HCT116 (cell line): ENCODE results near the gene SPTSSA. TPM values are rescaled to one million over a fixed set of nuclear protein-coding genes. Genes with fewer than 3 reads are reported as not detected.

ENCODE experiments used
- ATAC-seq: fragments of 200-7000 bp; cut with Tn5 transposase; 2 replicates; pipeline ENCODE4 v1.9.1; 2020; ENCODE audit warnings: mild to moderate bottlenecking, moderate library complexity
- BruUV-seq: library from RNA; stranded (reverse); fragments of 400-500 nt; replicated peaks from 2 replicates; lab custom pipeline; 2021; lab: Mats Ljungman, UMichigan
- CTCF ChIA-PET: fragments of 300-600 bp; sonication (Branson Sonifier 250); formaldehyde crosslinking; loops from one replicate; lab custom pipeline; 2021; ENCODE audit warnings: antibody characterized with exemption; lab: Charles Lee
- POLR2A ChIA-PET: fragments of 300-600, 350-600 bp; sonication (Branson Sonifier 250); formaldehyde crosslinking; loops from one replicate; lab custom pipeline; 2021; ENCODE audit warnings: antibody characterized with exemption; lab: Charles Lee
- RAD21 ChIA-PET, 2 experiments: fragments of 300-600 bp; sonication (Branson Sonifier 250); formaldehyde crosslinking; loops; one replicate each; lab custom pipeline; 2023; ENCODE audit warnings: low total read pairs in 2 of 2; ENCODE audit not compliant: uncharacterized antibody in 2 of 2, unreplicated experiment in 2 of 2, low non-redundant PET in 1 of 2; lab: Charles Lee
- DNase-seq: peaks from one replicate; pipeline ENCODE4 v3.0.0-alpha.2; 2010; ENCODE audit warnings: low read depth, low spot score
- H2AFZ ChIP-seq: fragments of 200-600 bp; shearing (Covaris generic), sonication (generic); 2 replicates; pipeline ENCODE4 v1.6.1; 2017; ENCODE audit warnings: low read depth, mixed run types, mixed read lengths, antibody characterized with exemption, low read length; ENCODE audit not compliant: poor library complexity, severe bottlenecking
- H3K27ac ChIP-seq: 2 replicates; pipeline ENCODE4 v1.5.1; 2012; ENCODE audit warnings: low read depth, low read length
- H3K27me3 ChIP-seq: fragments of 200-600 bp; sonication (generic); 2 replicates; pipeline ENCODE4 v1.6.1; 2016; ENCODE audit warnings: mixed run types, low read length, mixed read lengths; ENCODE audit not compliant: insufficient read depth
- H3K36me3 ChIP-seq, 2 experiments: fragments of 200-500 bp in 1 of 2; fragments of 200-600 bp in 1 of 2; sonication (Bioruptor generic) in 1 of 2; sonication (generic) in 1 of 2; 2 replicates each; pipeline versions ENCODE4 v1.5.1 to v1.6.1; 2014 to 2016; ENCODE audit warnings: low read length in 2 of 2, inconsistent platforms in 1 of 2, mixed read lengths in 1 of 2, mixed run types in 1 of 2; ENCODE audit not compliant: insufficient read depth in 2 of 2, control insufficient read depth in 1 of 2
- H3K4me1 ChIP-seq, 2 experiments: fragments of 200-600 bp in 1 of 2; sonication (generic) in 1 of 2; 2 replicates each; pipeline versions ENCODE4 v1.5.1 to v1.6.1; 2012 to 2017; ENCODE audit warnings: low read length in 2 of 2, inconsistent platforms in 1 of 2, mild to moderate bottlenecking in 1 of 2, mixed read lengths in 1 of 2, mixed run types in 1 of 2, moderate library complexity in 1 of 2; ENCODE audit not compliant: insufficient read depth in 2 of 2, control insufficient read depth in 1 of 2
- H3K4me2 ChIP-seq: fragments of 200-600 bp; sonication (generic); 2 replicates; pipeline ENCODE4 v1.6.1; 2017; ENCODE audit warnings: mixed run types, low read length, mixed read lengths
- H3K4me3 ChIP-seq, 2 experiments: fragments of 200-600 bp in 1 of 2; sonication (generic) in 1 of 2; replicated peaks in 1 of 2; 2 replicates each; pipeline ENCODE4 v1.5.1; 2011 to 2016; ENCODE audit warnings: low read length in 2 of 2, control low read depth in 1 of 2, low read depth in 1 of 2, mild to moderate bottlenecking in 1 of 2, mixed read lengths in 1 of 2, mixed run types in 1 of 2
- H3K79me2 ChIP-seq: fragments of 200-600 bp; sonication (generic); 2 replicates; pipeline ENCODE4 v1.6.1; 2017; ENCODE audit warnings: mild to moderate bottlenecking, mixed run types, low read length, moderate library complexity, mixed read lengths; ENCODE audit not compliant: insufficient read depth
- H3K9ac ChIP-seq: fragments of 200-600 bp; sonication (generic); 2 replicates; pipeline ENCODE4 v1.6.1; 2016; ENCODE audit warnings: low read length, mixed read lengths
- H3K9me2 ChIP-seq: fragments of 200-600 bp; sonication (generic), shearing (Covaris generic); 2 replicates; pipeline ENCODE4 v1.6.1; 2017; ENCODE audit warnings: mixed run types, mild to moderate bottlenecking, moderate library complexity; ENCODE audit not compliant: insufficient read depth
- H3K9me3 ChIP-seq, 2 experiments: fragments of 200-500 bp in 1 of 2; fragments of 200-600 bp in 1 of 2; sonication (Bioruptor generic) in 1 of 2; sonication (generic) in 1 of 2; 2 replicates each; pipeline ENCODE4 v1.6.1; 2014 to 2017; ENCODE audit warnings: low read length in 2 of 2, mixed read lengths in 2 of 2, inconsistent platforms in 1 of 2, low read depth in 1 of 2, mild to moderate bottlenecking in 1 of 2, mixed run types in 1 of 2, moderate library complexity in 1 of 2; ENCODE audit not compliant: control insufficient read depth in 1 of 2, insufficient read depth in 1 of 2
- H4K20me1 ChIP-seq: fragments of 200-600 bp; sonication (generic), shearing (Covaris generic); 2 replicates; pipeline ENCODE4 v1.6.1; 2017; ENCODE audit warnings: mixed run types, mild to moderate bottlenecking, moderate library complexity; ENCODE audit not compliant: insufficient read depth
- CBX3 ChIP-seq: IDR thresholded peaks from 2 replicates; pipeline ENCODE4 v1.6.1; 2012; ENCODE audit warnings: low read depth
- CEBPB ChIP-seq: IDR thresholded peaks from 2 replicates; pipeline ENCODE4 v1.6.1; 2012; ENCODE audit warnings: low read depth
- EZH2 ChIP-seq: fragments of 200-600 bp; sonication (generic); IDR thresholded peaks from 2 replicates; pipeline ENCODE4 v1.6.1; 2017; ENCODE audit warnings: antibody characterized with exemption, mixed run types
- EZH2phosphoT487 ChIP-seq: fragments of 200-600 bp; IDR thresholded peaks from 2 replicates; pipeline ENCODE4 v1.6.1; 2018; ENCODE audit warnings: antibody characterized with exemption, borderline replicate concordance
- JUND ChIP-seq: IDR thresholded peaks from 2 replicates; pipeline ENCODE4 v1.6.1; 2012
- MAX ChIP-seq: IDR thresholded peaks from 2 replicates; pipeline ENCODE4 v1.6.1; 2012
- POLR2AphosphoS5 ChIP-seq: IDR thresholded peaks from 2 replicates; pipeline ENCODE4 v1.6.1; 2011; ENCODE audit warnings: mild to moderate bottlenecking, low read depth, low read length, moderate library complexity
- RAD21 ChIP-seq: IDR thresholded peaks from 2 replicates; pipeline ENCODE4 v1.6.1; 2012; ENCODE audit warnings: low read depth, mild to moderate bottlenecking
- SP1 ChIP-seq: IDR thresholded peaks from 2 replicates; pipeline ENCODE4 v1.6.1; 2012; ENCODE audit warnings: low read depth
- SRF ChIP-seq: IDR thresholded peaks from 2 replicates; pipeline ENCODE4 v1.6.1; 2012; ENCODE audit warnings: low read depth
- YY1 ChIP-seq: IDR thresholded peaks from 2 replicates; pipeline ENCODE4 v1.6.1; 2011; ENCODE audit warnings: low read length, low read depth, moderate library complexity, mild to moderate bottlenecking; ENCODE audit not compliant: insufficient replicate concordance; ENCODE audit errors: extremely low read depth
- intact Hi-C: fragments of 100-400 bp; cut with micrococcal nuclease; formaldehyde crosslinking; loops from 2 replicates; pipeline ENCODE4 v1.10.0; 2022
- total RNA-seq: library from RNA; stranded (reverse); gene quantifications from one replicate; pipeline ENCODE4 v1.2.1, GENCODE V29; 2021; ENCODE audit not compliant: unreplicated experiment

Gene SPTSSA
- total RNA-seq, 1 experiment from 2014 or later = 17.0 TPM

DNA sequence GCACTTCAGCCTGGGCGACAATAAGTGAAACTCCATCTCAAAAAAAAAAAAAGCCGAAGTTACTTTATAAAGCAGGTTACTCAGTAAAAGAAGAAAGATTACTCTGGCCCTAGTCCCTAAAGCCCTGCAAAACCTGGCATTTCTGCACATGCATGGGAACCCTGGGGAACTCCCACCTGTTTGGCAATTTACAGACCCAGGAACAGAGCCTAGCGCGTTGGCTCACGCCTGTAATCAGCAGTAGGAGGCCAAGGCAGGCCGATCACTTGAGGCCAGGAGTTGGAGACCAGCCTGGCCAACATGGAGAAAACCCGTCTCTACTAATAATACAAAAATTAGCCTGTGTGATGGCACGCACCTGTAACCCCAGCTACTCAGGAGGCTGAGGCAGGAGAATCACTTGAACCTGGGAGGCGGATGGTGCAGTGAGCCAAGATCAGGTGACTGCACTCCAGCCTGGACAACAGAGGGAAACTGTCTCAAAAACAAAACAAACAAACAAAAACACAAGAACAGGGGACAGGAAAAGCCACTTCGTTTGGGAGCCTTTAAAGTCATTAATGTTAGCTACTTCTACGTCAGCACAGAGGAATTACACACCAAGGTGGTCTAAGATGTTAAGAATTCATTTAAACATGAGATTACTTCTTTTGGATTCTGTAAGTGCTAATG, 34.1 kb upstream of the SPTSSA start (continued):
- no peak for TF ChIP-seq CEBPB
- TF ChIP-seq POLR2AphosphoS5 = no peak
- no peak for TF ChIP-seq SP1
- no peak for TF ChIP-seq EZH2phosphoT487
- TF ChIP-seq MAX = no peak

DNA sequence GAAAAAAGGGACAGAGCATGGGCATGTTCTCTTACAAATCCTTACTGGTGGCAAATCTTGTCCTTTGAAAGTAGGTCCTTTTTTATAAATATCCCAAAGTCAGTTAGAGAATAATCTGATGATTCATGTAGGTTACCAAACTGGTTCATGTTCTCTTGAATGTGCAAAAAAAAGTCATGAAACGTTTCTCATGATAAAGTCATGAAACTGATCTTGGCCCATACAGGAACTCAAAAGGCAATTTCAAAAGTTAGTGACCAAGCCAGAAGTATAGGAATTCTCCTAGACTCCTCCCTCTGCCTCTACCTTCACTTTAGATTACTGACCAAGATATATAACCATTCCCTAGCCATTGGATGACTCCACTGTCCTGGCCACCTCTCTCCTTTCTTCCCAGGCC, 27.3 kb upstream of the SPTSSA start:
- peaks cover 0 to 9% of the 10 kb centered on the region in 2 experiments; a peak in 2 of 4 replicates for H3K4me1 ChIP-seq
- H3K4me3 ChIP-seq = no peak overlapping the region
- no peaks in the 10 kb centered on the region for H3K9me2 ChIP-seq
- TF ChIP-seq JUND = no peak
- no peak for TF ChIP-seq CEBPB
- no peak for TF ChIP-seq SP1
- TF ChIP-seq EZH2 = no peak
- no peak for TF ChIP-seq CBX3
- no peak for TF ChIP-seq YY1
- TF ChIP-seq SRF = no peak
- TF ChIP-seq MAX = no peak
- no peak for TF ChIP-seq RAD21
- no peaks in the 10 kb centered on the region for H3K79me2 ChIP-seq
- no peak for ATAC-seq
- no peaks in the 10 kb centered on the region for H3K27me3 ChIP-seq
- H4K20me1 ChIP-seq = no peaks in the 10 kb centered on the region
- CTCF ChIA-PET = no interaction called here
- no TSS peak for BruUV-seq
- RAD21 ChIA-PET = no interaction called here
- H3K36me3 ChIP-seq = no peaks in the 10 kb centered on the region
- H3K9ac ChIP-seq = no peak overlapping the region
- POLR2A ChIA-PET = no interaction called here
- peak overlapping the region; percentile 59 for H2AFZ ChIP-seq
- H3K27ac ChIP-seq = no peak overlapping the region
- H3K4me2 ChIP-seq = no peak overlapping the region
- intact Hi-C loops = no loop called here
- H3K9me3 ChIP-seq = no peaks in the 10 kb centered on the region
- no peak for DNase-seq
